Right lobe of liver (tissue), 6 donors: ENCODE measurements around the gene UNC93A. TPM values are rescaled to one million over a fixed set of nuclear protein-coding genes. Genes with fewer than 3 reads are reported as not detected.
A peak's percentile ranks its signal among the peaks of the same experiment; 100 is the strongest.
"Not testable (repeated sequence)": the region's sequence is repeated elsewhere in the genome, so short reads cannot be mapped to it uniquely, and the experiment has no call there.

Source experiments
- ATAC-seq, 4 donors: fragments of 200-7000 bp; cut with Tn5 transposase; one replicate each; pipeline ENCODE4 v1.9.1; 2020; ENCODE audit warnings: mild to moderate bottlenecking in 4 of 4, moderate library complexity in 4 of 4
- DNase-seq, 3 donors: peaks; one replicate each; pipeline ENCODE4 v3.0.0-alpha.2; 2020
- H3K27ac ChIP-seq, 3 donors: fragments of 200-600 bp; one replicate each; pipeline ENCODE4 v1.8.0; 2022
- H3K27me3 ChIP-seq, 2 donors: fragments of 200-600 bp; one replicate each; pipeline ENCODE4 v1.8.0; 2022
- H3K36me3 ChIP-seq, 4 donors: fragments of 200-600 bp; sonication (generic) in 1 of 4; one replicate each; pipeline versions ENCODE4 v1.5.1 to v1.8.0; 2017 to 2022; ENCODE audit warnings: control low read depth in 1 of 4
- H3K4me1 ChIP-seq, 4 donors: fragments of 200-600 bp; sonication (generic) in 1 of 4; one replicate each; pipeline versions ENCODE4 v1.5.1 to v1.8.0; 2017 to 2022; ENCODE audit warnings: control low read depth in 1 of 4
- H3K4me3 ChIP-seq, 3 donors: fragments of 200-600 bp; one replicate each; pipeline ENCODE4 v1.8.0; 2022
- H3K9me3 ChIP-seq, 4 donors: fragments of 200-600 bp; sonication (generic) in 1 of 4; one replicate each; pipeline versions ENCODE4 v1.5.1 to v1.8.0; 2017 to 2022; ENCODE audit warnings: control low read depth in 1 of 4
- CTCF ChIP-seq, 4 donors: fragments of 200-600 bp in 3 of 4; fragments of 450-650 bp in 1 of 4; IDR thresholded peaks; one replicate each; pipeline versions ENCODE4 v1.5.1 to v1.8.0; 2016 to 2022; ENCODE audit warnings: antibody characterized with exemption in 4 of 4, mild to moderate bottlenecking in 2 of 4
- POLR2A ChIP-seq: fragments of 450-650 bp; IDR thresholded peaks from one replicate; pipeline ENCODE4 v1.6.1; 2017; ENCODE audit warnings: antibody characterized with exemption, mild to moderate bottlenecking
- WGBS: methylation state at CpG from one replicate; pipeline ENCODE4 v1.1.6; 2018; ENCODE audit warnings: low coverage, low lambda C conversion rate; ENCODE audit not compliant: insufficient coverage; ENCODE audit errors: missing lambda C conversion rate; 5-methylcytosine and 5-hydroxymethylcytosine counted together
- intact Hi-C, 2 donors: fragments of 100-400 bp; cut with DNase I; formaldehyde crosslinking; loops; one replicate each; pipeline versions ENCODE4 v1.11.2 to v1.14.1; 2022
- total RNA-seq, 6 experiments: library from RNA; depleted of rRNA in 2 of 6; stranded (reverse); fragments of >200 nt in 2 of 6; fragmentation: NEBNext Ultra II Directional in 3 of 6; extraction: Animal tissue kit (Norgen Biotek cat#: 25700) in 3 of 6; gene quantifications; one replicate each; pipeline versions ENCODE4 v1.1.0 to v1.2.4, GENCODE V29; 2016 to 2023
- donor health status: DM: no; HTN: yes; CAD: no.
- donor health status: DM: no; HTN: no; CAD: no.
- donor health status: DM: no; HTN: no; CAD: no.
- donor health status: DM: no; HTN: yes; CAD: no.
- donor health status: DM: no; HTN: yes; CAD: no.

Gene UNC93A
- total RNA-seq, 6 experiments from 2014 or later: 1.4 to 15.8 (median 4.9) TPM

- H3K36me3 ChIP-seq, intact Hi-C loops, H3K27me3 ChIP-seq, H3K4me3 ChIP-seq, DNase-seq, H3K9me3 ChIP-seq, H3K27ac ChIP-seq, H3K4me1 ChIP-seq: not testable (repeated sequence)
- WGBS: 60% methylated on average over 2 of the region's 32 CpGs
- peak; percentile 61 to 97 (median 79) for ATAC-seq
Measured at GRCh38 chr6:167319856-167320753, 29.0 kb downstream of the UNC93A start.

- H3K27me3 ChIP-seq, H3K9me3 ChIP-seq, H3K36me3 ChIP-seq, intact Hi-C loops, ATAC-seq, H3K4me1 ChIP-seq, H3K27ac ChIP-seq, H3K4me3 ChIP-seq, DNase-seq: not testable (repeated sequence)
- 93% methylated on average over 12 of the region's 13 CpGs for WGBS
Measured at GRCh38 chr6:167320754-167321056, 29.6 kb downstream of the UNC93A start.

- H3K27ac ChIP-seq, H3K9me3 ChIP-seq, H3K27me3 ChIP-seq, H3K4me1 ChIP-seq, H3K36me3 ChIP-seq, ATAC-seq, intact Hi-C loops, H3K4me3 ChIP-seq: not testable (repeated sequence)
- WGBS: 64% methylated on average over 3 of the region's 9 CpGs
- DNase-seq: peak in 1 of 3 donors; percentile 2
Measured at GRCh38 chr6:167321185-167321584, 30.1 kb downstream of the UNC93A start.

- H3K4me1 ChIP-seq: no peaks in the 10 kb centered on the region
- no peaks in the 10 kb centered on the region for H3K9me3 ChIP-seq
- ATAC-seq (no peak), DNase-seq (peak in 1 of 3 donors; percentile 12)
- no peak overlapping the region for H3K4me3 ChIP-seq
- H3K27me3 ChIP-seq: no peaks in the 10 kb centered on the region
- no peak overlapping the region for H3K27ac ChIP-seq
- TF ChIP-seq CTCF (IDR thresholded peaks at IDR 0.05) (no peak), POLR2A (no peak)
- 100% methylated on average over 2 of the region's 7 CpGs for WGBS
- no peaks in the 10 kb centered on the region for H3K36me3 ChIP-seq
- intact Hi-C loops: no loop called here
Measured at GRCh38 chr6:167323111-167323510, 32.0 kb downstream of the UNC93A start.

- Histone ChIP-seq H3K9me3 (no peaks in the 10 kb centered on the region), H3K27ac (no peak overlapping the region), H3K36me3 (no peaks in the 10 kb centered on the region), H3K4me1 (no peaks in the 10 kb centered on the region), H3K27me3 (no peaks in the 10 kb centered on the region), H3K4me3 (no peak overlapping the region)
- TF ChIP-seq CTCF (IDR thresholded peaks at IDR 0.05) (no peak), POLR2A (no peak)
- WGBS: 95% methylated on average over 6 of the region's 10 CpGs
- DNase-seq (peak in 1 of 3 donors; percentile 28), ATAC-seq (no peak)
- intact Hi-C loops: no loop called here
Measured at GRCh38 chr6:167324111-167324510, 33.0 kb downstream of the UNC93A start.

- no peaks in the 10 kb centered on the region for H3K27me3 ChIP-seq
- no peaks in the 10 kb centered on the region for H3K36me3 ChIP-seq
- ATAC-seq (no peak), DNase-seq (peak in 1 of 3 donors; percentile 24)
- no peak overlapping the region for H3K4me3 ChIP-seq
- no peaks in the 10 kb centered on the region for H3K4me1 ChIP-seq
- no peak for TF ChIP-seq CTCF (IDR thresholded peaks at IDR 0.05)
- no peak for TF ChIP-seq POLR2A
- intact Hi-C loops: no loop called here
- 94% methylated on average over 5 of the region's 13 CpGs for WGBS
- H3K9me3 ChIP-seq: no peaks in the 10 kb centered on the region
- no peak overlapping the region for H3K27ac ChIP-seq
Measured at GRCh38 chr6:167325766-167326165, 34.7 kb downstream of the UNC93A start.
